ENCODE results near the gene DLEU7.

DNA sequence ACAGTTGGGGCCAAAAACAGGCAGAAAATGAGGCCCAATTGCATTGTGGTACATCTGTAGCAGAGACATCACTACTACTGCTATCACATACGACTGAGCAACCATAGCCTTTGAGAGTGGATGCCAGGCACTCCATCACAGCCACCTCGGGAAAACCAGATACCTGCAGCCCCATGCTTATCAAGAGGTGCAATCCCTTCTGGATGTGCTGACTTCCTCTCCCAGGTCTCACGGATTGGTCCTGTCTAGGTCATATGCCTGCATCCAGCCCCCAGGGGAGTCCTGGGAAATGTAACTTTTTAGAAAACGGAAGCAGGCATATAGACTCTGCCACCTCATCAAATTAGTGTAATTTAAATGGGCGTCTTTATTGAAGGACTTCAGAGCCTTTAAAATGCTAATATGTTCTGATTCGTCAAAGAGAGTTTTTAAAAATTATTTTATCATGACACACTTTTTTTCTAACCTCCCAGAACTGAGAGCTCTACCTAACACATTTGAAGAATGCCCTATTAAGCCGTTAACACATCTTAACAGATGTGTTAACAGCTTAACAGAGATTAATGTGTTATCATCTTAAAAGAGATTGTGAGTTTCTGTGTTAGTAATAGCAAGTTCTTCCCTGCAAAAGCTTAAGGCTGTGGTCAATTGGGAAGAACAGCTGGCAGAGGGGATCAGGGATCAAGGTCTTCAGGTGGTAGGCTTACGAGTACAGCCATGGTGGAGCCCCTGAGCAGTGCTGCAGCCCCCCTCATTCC, 63.9 kb downstream of the DLEU7 start:
- TF ChIP-seq, protein P1, sequence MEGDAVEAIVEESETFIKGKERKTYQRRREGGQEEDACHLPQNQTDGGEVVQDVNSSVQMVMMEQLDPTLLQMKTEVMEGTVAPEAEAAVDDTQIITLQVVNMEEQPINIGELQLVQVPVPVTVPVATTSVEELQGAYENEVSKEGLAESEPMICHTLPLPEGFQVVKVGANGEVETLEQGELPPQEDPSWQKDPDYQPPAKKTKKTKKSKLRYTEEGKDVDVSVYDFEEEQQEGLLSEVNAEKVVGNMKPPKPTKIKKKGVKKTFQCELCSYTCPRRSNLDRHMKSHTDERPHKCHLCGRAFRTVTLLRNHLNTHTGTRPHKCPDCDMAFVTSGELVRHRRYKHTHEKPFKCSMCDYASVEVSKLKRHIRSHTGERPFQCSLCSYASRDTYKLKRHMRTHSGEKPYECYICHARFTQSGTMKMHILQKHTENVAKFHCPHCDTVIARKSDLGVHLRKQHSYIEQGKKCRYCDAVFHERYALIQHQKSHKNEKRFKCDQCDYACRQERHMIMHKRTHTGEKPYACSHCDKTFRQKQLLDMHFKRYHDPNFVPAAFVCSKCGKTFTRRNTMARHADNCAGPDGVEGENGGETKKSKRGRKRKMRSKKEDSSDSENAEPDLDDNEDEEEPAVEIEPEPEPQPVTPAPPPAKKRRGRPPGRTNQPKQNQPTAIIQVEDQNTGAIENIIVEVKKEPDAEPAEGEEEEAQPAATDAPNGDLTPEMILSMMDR (IDR thresholded peaks at IDR 0.05 in 4 of 5, conservative IDR thresholded peaks at IDR 0.05 in 1 of 5): no peak
- TF ChIP-seq POLR2A (IDR thresholded peaks at IDR 0.05): no peak
